ENCODE results near the gene TUT4. TPM values are rescaled to one million over a fixed set of nuclear protein-coding genes. Genes with fewer than 3 reads are reported as not detected.

Gene TUT4
- total RNA-seq, 2 donors from 2014 or later, result 38.2 to 67.2 TPM

DNA sequence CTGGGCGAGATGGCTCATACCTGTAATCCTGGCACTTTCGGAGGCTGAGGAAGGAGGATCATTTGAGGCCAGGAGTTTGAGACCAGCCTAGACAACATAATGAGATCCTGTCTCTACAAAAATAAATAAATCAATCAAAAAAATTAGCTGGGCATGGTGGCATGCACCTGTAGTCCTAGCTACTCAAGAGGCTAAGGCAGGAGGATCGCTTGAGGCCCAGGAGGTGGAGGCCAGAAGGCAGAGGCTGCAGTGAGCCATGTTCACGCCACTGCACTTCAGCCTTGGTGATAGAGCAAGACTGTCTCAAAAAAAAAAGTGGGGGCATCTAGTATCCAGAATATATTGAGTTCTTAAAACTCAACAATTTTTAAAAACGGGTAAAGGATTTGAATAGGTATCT is 6.0 kb downstream of the TUT4 start:
- peaks cover 12% of the 10 kb centered on the region for H3K9me3 ChIP-seq
- H3K4me1 ChIP-seq (ENCODE audit: control insufficient read depth in 1 of 2, low read depth in 2 of 2), result peaks cover 0 to 13% of the 10 kb centered on the region in 2 donors
- no peak overlapping the region for H3K4me3 ChIP-seq
- no peak for ATAC-seq (ENCODE audit: insufficient number of reproducible peaks, low FRiP score, low read depth)
- no peak overlapping the region for H3K27ac ChIP-seq
- DNase-seq (ENCODE audit: low spot score), result no peak
- H3K36me3 ChIP-seq, result peaks cover 3% of the 10 kb centered on the region
- TF ChIP-seq, protein P1, sequence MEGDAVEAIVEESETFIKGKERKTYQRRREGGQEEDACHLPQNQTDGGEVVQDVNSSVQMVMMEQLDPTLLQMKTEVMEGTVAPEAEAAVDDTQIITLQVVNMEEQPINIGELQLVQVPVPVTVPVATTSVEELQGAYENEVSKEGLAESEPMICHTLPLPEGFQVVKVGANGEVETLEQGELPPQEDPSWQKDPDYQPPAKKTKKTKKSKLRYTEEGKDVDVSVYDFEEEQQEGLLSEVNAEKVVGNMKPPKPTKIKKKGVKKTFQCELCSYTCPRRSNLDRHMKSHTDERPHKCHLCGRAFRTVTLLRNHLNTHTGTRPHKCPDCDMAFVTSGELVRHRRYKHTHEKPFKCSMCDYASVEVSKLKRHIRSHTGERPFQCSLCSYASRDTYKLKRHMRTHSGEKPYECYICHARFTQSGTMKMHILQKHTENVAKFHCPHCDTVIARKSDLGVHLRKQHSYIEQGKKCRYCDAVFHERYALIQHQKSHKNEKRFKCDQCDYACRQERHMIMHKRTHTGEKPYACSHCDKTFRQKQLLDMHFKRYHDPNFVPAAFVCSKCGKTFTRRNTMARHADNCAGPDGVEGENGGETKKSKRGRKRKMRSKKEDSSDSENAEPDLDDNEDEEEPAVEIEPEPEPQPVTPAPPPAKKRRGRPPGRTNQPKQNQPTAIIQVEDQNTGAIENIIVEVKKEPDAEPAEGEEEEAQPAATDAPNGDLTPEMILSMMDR (IDR thresholded peaks at IDR 0.05), result no peak
- no peaks in the 10 kb centered on the region for H3K27me3 ChIP-seq (replicated peaks; ENCODE audit: insufficient read depth)

DNA sequence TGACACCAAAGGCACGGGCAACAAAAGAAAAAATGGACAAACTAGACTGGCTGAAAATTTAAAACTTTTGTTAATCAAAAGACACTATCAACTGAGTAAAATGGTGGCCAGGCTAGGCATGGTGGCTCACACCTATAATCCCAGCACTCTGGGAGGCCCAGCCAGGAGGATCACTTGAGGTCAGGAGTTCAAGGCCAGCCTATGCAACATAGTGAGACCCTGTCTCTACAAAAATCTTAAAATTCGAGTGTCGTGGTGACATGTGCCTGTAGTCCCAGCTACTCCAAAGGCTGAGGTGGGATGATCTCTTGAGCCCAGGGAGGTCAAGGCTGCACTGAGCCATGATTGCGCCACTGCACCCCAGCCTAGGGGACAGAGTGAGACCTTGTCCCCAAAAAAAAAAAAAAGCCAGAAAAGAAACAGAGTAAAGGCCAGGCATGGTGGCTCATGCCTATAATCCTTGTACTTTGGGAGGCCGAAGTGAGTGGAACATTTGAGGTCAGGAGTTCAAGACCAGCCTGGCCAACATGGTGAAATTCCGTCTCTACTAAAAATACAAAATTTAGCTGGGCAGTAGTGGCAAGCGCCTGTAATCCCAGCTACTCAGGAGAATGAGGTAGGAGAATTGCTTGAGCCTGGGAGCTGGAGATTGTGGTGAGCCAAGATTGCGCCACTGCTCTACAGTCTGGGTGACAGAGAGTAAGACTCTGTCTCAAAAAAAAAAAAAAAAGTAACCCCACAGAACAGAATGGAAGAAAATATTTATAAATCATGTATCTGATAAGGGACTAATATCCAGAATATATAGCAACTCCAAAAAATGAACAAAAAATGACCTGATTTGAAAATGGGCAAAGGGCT is 8.0 kb downstream of the TUT4 start:
- H3K4me3 ChIP-seq, result no peak overlapping the region
- H3K27me3 ChIP-seq (replicated peaks; ENCODE audit: insufficient read depth), result no peaks in the 10 kb centered on the region
- peaks cover 3% of the 10 kb centered on the region for H3K36me3 ChIP-seq
- peaks cover 18% of the 10 kb centered on the region for H3K9me3 ChIP-seq
- ATAC-seq (ENCODE audit: insufficient number of reproducible peaks, low FRiP score, low read depth), result no peak
- no peak overlapping the region for H3K27ac ChIP-seq
- no peaks in the 10 kb centered on the region for H3K4me1 ChIP-seq (ENCODE audit: control insufficient read depth in 1 of 2, low read depth in 2 of 2)
- DNase-seq (ENCODE audit: low spot score), result no peak
- TF ChIP-seq, protein P1 (IDR thresholded peaks at IDR 0.05), result no peak

DNA sequence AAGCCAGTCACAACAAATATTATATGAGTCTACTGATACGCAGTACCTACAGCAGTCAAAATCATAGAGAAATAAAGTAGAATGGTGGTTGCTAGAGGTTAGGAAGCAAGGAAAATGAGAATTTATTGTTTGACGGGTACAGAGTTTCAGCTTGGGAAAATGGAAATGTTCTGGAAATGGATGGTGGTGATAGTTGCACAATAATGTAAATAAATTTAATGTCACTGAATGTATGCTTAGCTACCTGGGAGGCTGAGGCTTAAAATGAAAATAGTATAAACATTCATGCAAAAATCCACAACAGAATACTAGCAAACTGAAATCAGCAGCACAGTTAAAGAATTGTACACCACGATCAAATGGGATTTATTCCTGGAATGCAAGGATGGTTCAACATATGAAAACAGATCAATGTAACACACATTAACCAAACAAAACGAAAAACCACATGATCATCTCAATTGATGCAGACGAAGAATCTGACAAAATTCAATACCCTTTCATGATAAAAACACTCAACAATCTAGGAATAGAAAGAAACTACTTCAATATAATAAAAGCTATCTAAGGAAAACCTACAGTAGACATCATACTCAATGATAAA is 10.7 kb downstream of the TUT4 start:
- Histone ChIP-seq H3K9me3 (peaks cover 18% of the 10 kb centered on the region), H3K36me3 (peaks cover 3% of the 10 kb centered on the region), H3K4me3 (no peak overlapping the region)

DNA sequence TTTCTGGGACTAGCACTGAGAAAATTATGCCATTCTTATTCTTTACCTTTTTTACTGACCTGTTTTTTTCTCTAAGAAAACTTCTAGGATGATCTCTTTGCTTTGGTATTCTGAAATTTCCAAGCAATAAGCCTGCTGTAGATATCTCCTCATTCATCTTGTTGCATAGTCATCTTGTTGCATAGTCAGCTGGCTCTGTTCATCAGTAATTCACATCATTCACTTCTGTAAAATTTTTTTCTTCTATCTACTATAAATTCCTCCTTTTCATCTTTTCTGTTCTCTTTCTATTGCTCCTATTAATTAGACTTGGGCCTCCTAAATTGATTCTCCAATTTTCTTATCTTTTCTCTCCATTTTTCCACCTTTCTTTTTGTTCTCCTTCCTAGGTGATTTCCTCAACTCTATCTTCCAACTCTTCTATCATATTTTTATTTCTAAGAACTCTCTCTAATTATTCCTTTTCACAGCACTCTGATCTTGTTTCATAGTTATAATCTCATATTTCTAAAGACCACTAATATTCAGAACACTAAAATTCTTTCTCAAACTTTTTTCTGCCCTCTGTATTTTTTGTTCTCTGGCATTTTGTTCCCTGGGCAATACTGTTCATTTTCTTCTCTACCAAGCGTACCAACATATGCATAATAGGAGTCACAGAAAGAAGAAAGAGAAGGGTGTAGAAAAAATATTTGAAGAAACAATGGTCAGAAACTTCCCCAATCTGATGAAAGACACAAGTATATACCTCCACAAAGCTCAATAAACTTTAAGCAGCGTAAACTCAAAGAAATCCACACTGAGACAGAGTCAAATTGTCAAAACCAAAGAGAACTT is 17.7 kb downstream of the TUT4 start:
- no peak overlapping the region for H3K27ac ChIP-seq
- H3K36me3 ChIP-seq, result no peaks in the 10 kb centered on the region
- H3K27me3 ChIP-seq (replicated peaks; ENCODE audit: insufficient read depth), result no peaks in the 10 kb centered on the region
- TF ChIP-seq, protein P1 (IDR thresholded peaks at IDR 0.05), result no peak
- peaks cover 4% of the 10 kb centered on the region for H3K9me3 ChIP-seq
- no peak overlapping the region for H3K4me3 ChIP-seq
- no peak for ATAC-seq (ENCODE audit: insufficient number of reproducible peaks, low FRiP score, low read depth)
- no peaks in the 10 kb centered on the region for H3K4me1 ChIP-seq (ENCODE audit: control insufficient read depth in 1 of 2, low read depth in 2 of 2)
- DNase-seq (ENCODE audit: low spot score), result no peak

More for the DNA sequence above, 10.7 kb downstream of the TUT4 start:
- DNase-seq (ENCODE audit: low spot score) (no peak), ATAC-seq (ENCODE audit: insufficient number of reproducible peaks, low FRiP score, low read depth) (no peak)
- H3K27ac ChIP-seq, result no peak overlapping the region
- TF ChIP-seq, protein P1 (IDR thresholded peaks at IDR 0.05), result no peak
- no peaks in the 10 kb centered on the region for H3K4me1 ChIP-seq (ENCODE audit: control insufficient read depth in 1 of 2, low read depth in 2 of 2)
- H3K27me3 ChIP-seq (replicated peaks; ENCODE audit: insufficient read depth), result no peaks in the 10 kb centered on the region

DNA sequence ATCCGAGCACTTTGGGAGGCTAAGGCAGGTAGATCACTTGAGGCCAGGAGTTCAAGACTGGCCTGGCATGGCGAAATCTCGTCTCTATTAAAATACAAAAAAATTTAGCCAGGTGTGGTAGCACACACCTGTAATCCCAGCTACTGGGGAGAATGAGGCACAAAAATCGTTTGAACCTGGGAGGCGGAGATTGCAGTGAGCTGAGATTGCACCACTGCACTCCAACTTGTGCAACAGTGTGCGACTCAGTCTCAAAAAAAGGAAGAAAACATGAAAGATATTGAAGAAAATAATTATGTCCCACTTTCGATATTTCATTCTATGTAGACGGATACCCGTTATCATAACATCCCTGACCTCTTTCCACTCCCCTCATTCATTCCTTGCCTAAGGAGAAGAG is 19.2 kb downstream of the TUT4 start:
- Histone ChIP-seq H3K9me3 (peaks cover 4% of the 10 kb centered on the region), H3K4me3 (no peak overlapping the region), H3K36me3 (no peaks in the 10 kb centered on the region), H3K27me3 (replicated peaks; ENCODE audit: insufficient read depth) (no peaks in the 10 kb centered on the region), H3K27ac (no peak overlapping the region), H3K4me1 (ENCODE audit: control insufficient read depth in 1 of 2, low read depth in 2 of 2) (no peaks in the 10 kb centered on the region)
- DNase-seq (ENCODE audit: low spot score), result no peak
- TF ChIP-seq, protein P1 (IDR thresholded peaks at IDR 0.05), result no peak
- ATAC-seq (ENCODE audit: insufficient number of reproducible peaks, low FRiP score, low read depth), result no peak
